Loucy (cell line): ENCODE results near the gene SLC35E3.
"Not testable (repeated sequence)": the region's sequence is repeated elsewhere in the genome, so short reads cannot be mapped to it uniquely, and the experiment has no call there.

Experiments
- H2AFZ ChIP-seq: fragments of 200-600 bp; sonication (generic); 2 replicates; pipeline ENCODE4 v1.6.0; 2016; ENCODE audit warnings: antibody characterized with exemption, mild to moderate bottlenecking, low read length, moderate library complexity
- H3F3A ChIP-seq: fragments of 200-600 bp; 2 replicates; pipeline ENCODE4 v1.6.0; 2016; ENCODE audit warnings: antibody characterized with exemption, low read depth, mild to moderate bottlenecking
- H3K27me3 ChIP-seq: fragments of 200-600 bp; sonication (generic); 2 replicates; pipeline ENCODE4 v1.6.1; 2014; ENCODE audit warnings: low read length, mild to moderate bottlenecking; ENCODE audit not compliant: insufficient read depth, poor library complexity, severe bottlenecking
- H3K36me3 ChIP-seq: fragments of 200-600 bp; sonication (generic); 2 replicates; pipeline ENCODE4 v1.6.1; 2016; ENCODE audit warnings: low read length; ENCODE audit not compliant: insufficient read depth
- H3K4me1 ChIP-seq: fragments of 200-600 bp; sonication (generic); 2 replicates; pipeline ENCODE4 v1.5.1; 2014; ENCODE audit warnings: low read length, mild to moderate bottlenecking; ENCODE audit not compliant: insufficient read depth, poor library complexity, severe bottlenecking
- H3K4me2 ChIP-seq: fragments of 200-600 bp; sonication (generic); 2 replicates; pipeline ENCODE4 v1.6.0; 2014; ENCODE audit warnings: antibody characterized with exemption, low read length, low read depth, mild to moderate bottlenecking; ENCODE audit not compliant: poor library complexity, severe bottlenecking
- H3K4me3 ChIP-seq: fragments of 200-600 bp; sonication (generic); 2 replicates; pipeline ENCODE4 v1.5.1; 2014; ENCODE audit warnings: low read length, mild to moderate bottlenecking, mixed read lengths; ENCODE audit not compliant: poor library complexity, severe bottlenecking
- H3K79me2 ChIP-seq: fragments of 200-600 bp; sonication (generic); 2 replicates; pipeline ENCODE4 v1.6.1; 2014; ENCODE audit warnings: low read length; ENCODE audit not compliant: insufficient read depth
- H3K9ac ChIP-seq: fragments of 200-600 bp; sonication (generic); 2 replicates; pipeline ENCODE4 v1.6.0; 2014; ENCODE audit warnings: mild to moderate bottlenecking, low read depth, low read length, moderate library complexity; ENCODE audit not compliant: poor library complexity, severe bottlenecking
- H3K9me2 ChIP-seq: fragments of 200-600 bp; sonication (generic); replicated peaks from 2 replicates; pipeline ENCODE4 v1.6.1; 2016; ENCODE audit warnings: low read depth, low read length, mixed read lengths
- H3K9me3 ChIP-seq: fragments of 200-600 bp; sonication (generic); 2 replicates; pipeline ENCODE4 v1.6.1; 2014; ENCODE audit warnings: mild to moderate bottlenecking, antibody characterized with exemption, low read length, low read depth; ENCODE audit not compliant: insufficient read depth
- H4K20me1 ChIP-seq: fragments of 200-600 bp; sonication (generic); 2 replicates; pipeline ENCODE4 v1.6.0; 2014; ENCODE audit warnings: antibody characterized with exemption, low read length, mild to moderate bottlenecking; ENCODE audit not compliant: insufficient read depth, poor library complexity, severe bottlenecking
- CTCF ChIP-seq: fragments of 200-600 bp; sonication (generic); conservative IDR thresholded peaks from 2 replicates; pipeline ENCODE4 v1.5.1; 2014; ENCODE audit warnings: mild to moderate bottlenecking, antibody characterized with exemption, low read length
- EZH2phosphoT487 ChIP-seq: fragments of 200-600 bp; IDR thresholded peaks from 2 replicates; pipeline ENCODE4 v1.6.1; 2018; ENCODE audit warnings: antibody characterized with exemption, mild to moderate bottlenecking, moderate library complexity, borderline replicate concordance

Gene SLC35E3

GRCh38 chr12:68815232-68815927 lies 69.4 kb downstream of the SLC35E3 start:
- H3K4me1 ChIP-seq = peaks cover 34% of the 10 kb centered on the region
- H3K27me3 ChIP-seq = no peaks in the 10 kb centered on the region
- no peaks in the 10 kb centered on the region for H3K9me2 ChIP-seq
- H3K9me3 ChIP-seq = no peaks in the 10 kb centered on the region
- no peak for TF ChIP-seq CTCF
- peak overlapping the region; percentile 48 for H3K4me3 ChIP-seq
- peaks cover 92% of the 10 kb centered on the region for H3K79me2 ChIP-seq
- H3F3A ChIP-seq = no peaks in the 10 kb centered on the region
- no peak overlapping the region for H3K9ac ChIP-seq
- peak overlapping the region; percentile 70 for H3K4me2 ChIP-seq
- no peak overlapping the region for H2AFZ ChIP-seq
- peaks cover 66% of the 10 kb centered on the region for H4K20me1 ChIP-seq
- H3K36me3 ChIP-seq = peaks cover 62% of the 10 kb centered on the region

GRCh38 chr12:68815928-68816800 lies 70.2 kb downstream of the SLC35E3 start:
- Histone ChIP-seq H3K9me3 (no peaks in the 10 kb centered on the region), H3K79me2 (peaks cover 92% of the 10 kb centered on the region), H3K36me3 (peaks cover 69% of the 10 kb centered on the region), H3K4me2 (peak overlapping the region; percentile 70), H3K9me2 (no peaks in the 10 kb centered on the region), H3K4me1 (peaks cover 34% of the 10 kb centered on the region), H3K4me3 (peak overlapping the region; percentile 48), H3K9ac (no peak overlapping the region), H3F3A (no peaks in the 10 kb centered on the region), H4K20me1 (peaks cover 64% of the 10 kb centered on the region), H3K27me3 (no peaks in the 10 kb centered on the region), H2AFZ (no peak overlapping the region)
- no peak for TF ChIP-seq CTCF
- TF ChIP-seq EZH2phosphoT487 = no peak

DNA sequence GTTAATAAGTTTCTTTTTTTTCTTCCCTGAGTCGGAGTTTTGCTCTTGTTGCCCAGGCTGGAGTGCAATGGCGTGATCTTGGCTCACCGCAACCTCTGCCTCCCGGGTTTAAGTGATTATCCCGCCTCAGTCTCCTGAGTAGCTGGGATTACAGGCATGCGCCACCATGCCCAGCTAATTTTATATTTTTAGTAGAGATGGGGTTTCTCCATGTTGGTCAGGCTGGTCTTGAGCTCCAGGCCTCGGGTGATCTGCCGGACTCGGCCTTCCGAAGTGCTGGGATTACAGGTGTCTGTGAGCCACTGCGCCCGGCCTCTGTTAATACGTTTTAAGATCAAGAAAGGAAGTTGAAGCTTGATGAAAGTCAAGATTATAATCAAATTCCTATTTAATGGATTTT lies 73.5 kb downstream of the SLC35E3 start:
- H3K4me1 ChIP-seq = peaks cover 13% of the 10 kb centered on the region
- peaks cover 52% of the 10 kb centered on the region for H4K20me1 ChIP-seq
- not testable (repeated sequence) for H3F3A ChIP-seq, H3K4me3 ChIP-seq, H3K9me3 ChIP-seq, H3K27me3 ChIP-seq, H3K9ac ChIP-seq, H3K4me2 ChIP-seq, H2AFZ ChIP-seq, H3K9me2 ChIP-seq
- peaks cover 75% of the 10 kb centered on the region for H3K79me2 ChIP-seq
- H3K36me3 ChIP-seq = peaks cover 84% of the 10 kb centered on the region
